Erythroblast (primary cell): ENCODE results near the gene ECI1.
A peak's percentile ranks its signal among the peaks of the same experiment; 100 is the strongest.
"Not testable (repeated sequence)": the region's sequence is repeated elsewhere in the genome, so short reads cannot be mapped to it uniquely, and the experiment has no call there.

Source experiments
- DNase-seq, 2 experiments: peaks; one replicate each; lab custom pipeline; 2025; lab: John Stamatoyannopoulos, UW
- GATA1 ChIP-seq: IDR thresholded peaks from 2 replicates; pipeline ENCODE4 v1.6.1; 2011; ENCODE audit warnings: low read depth, mild to moderate bottlenecking, control low read depth, low read length, moderate library complexity
- POLR2A ChIP-seq: IDR thresholded peaks from 2 replicates; pipeline ENCODE4 v1.6.1; 2011; ENCODE audit warnings: mild to moderate bottlenecking, low read length

ECI1 gene

DNA sequence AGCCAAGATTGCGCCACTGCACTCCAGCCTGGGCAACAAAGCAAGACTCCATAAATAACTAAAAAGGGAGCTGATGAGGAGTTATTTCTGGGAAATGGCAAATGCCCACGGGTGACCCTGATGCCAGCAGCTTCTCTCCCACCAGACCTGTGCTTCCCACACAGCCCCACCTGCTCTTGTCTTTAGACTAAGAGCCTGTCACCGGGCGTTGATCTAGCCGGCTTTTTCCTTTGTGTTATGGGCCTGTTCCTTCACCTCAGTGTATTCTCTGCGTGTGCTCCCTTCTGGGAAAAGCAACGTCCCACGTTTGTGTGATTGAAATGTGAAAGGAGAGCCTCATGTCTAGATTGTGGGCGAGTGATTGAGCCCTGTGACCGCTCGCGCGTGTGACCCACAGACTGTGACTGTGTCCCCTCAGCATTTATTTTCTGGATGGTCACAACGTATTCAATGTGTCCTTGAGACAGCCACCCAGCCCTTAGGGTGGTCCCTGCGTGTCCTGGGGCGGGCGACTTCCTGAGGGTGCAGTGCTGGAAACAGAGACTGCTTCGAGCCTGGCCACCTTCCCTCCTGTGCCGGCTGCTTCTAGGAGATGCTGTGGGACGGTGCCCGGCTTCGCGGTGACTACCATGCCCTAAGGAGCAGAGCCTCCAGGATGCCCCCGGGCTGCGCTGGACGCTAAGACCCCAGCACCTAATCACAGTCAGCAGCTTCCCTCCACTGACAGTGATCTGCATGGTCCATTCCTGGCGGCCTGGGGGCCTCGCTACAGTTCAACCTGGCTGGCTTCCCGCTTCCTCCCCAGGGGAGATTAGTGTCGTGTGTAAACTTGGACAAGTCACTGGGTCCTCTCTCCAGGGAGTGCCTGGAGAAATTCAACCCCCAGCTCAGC, 24.3 kb upstream of the ECI1 start:
- DNase-seq = no peak
- no peak for TF ChIP-seq GATA1
- no peak for TF ChIP-seq POLR2A

DNA sequence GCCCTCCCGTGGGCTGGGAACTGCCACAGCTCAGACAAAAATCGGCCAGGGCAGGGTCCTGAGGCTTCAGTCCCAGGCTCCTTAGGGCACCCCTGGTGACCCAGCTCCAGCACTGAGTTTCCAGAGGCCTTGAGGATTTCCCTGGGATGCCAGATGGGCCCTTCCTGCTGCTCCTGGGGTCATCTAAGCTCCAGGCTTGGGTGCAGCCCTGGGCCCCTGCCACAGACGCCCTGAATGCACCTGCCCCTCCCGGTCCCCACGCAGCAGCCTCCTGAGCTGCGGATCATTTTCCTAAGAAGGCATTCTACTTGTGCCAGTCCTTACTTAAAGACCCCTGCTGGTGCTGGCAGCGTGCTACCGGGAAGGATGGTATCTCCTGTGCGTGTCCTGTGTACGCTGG, 22.5 kb upstream of the ECI1 start:
- DNase-seq = no peak
- TF ChIP-seq POLR2A = no peak
- no peak for TF ChIP-seq GATA1

DNA sequence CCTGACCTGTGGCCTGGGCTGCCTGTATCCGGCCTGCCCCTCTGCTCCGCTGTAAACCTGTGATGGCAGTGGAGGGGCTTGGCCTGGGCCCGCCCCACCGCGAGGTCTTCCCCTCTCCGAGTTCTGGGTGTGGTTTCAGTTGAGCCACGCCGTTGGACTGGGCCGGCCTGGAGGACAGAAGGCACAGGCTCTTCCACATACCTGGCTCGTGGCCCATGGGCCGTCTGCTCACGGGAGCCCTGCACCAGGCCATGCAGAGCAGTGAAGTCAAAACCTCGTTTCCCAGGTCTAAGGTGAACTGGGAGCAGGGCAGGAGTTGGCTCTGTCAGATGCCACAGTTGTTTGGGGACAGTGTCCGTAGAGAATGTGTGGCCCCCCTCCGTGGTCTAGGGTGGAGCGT, 22.1 kb upstream of the ECI1 start:
- DNase-seq = no peak
- TF ChIP-seq GATA1 = no peak
- no peak for TF ChIP-seq POLR2A

DNA sequence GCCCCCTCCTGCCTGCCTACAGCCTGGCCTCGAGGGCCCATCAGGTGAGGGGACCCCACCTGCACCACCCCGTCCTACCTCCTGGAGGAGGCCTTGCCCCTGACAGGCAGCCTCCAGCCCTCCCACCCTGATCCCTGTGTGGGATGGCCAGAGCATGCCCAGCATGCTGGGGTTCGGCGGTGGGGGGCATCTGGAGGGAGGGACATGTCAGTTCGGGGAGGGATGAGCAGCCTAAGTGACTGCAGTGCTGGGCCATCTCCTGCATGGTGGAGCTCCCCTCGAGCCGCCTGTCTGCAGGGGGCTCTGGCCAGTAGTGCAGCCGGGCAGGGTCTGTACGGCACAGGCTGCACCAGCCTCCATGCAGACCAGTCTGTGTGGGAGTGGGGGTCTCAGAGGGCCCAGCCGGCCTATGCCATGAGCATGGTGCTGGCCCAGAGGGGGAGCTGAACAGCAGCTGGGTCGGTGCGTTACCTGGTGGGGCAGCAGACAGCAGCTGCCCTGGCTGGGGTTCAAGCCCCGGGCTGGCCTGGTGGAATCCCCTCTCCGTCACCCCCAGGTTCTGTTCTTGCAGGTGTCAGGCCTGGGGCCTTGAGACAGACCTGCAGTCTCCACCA, 20.6 kb upstream of the ECI1 start:
- TF ChIP-seq GATA1 (no peak), POLR2A (no peak)
- no peak for DNase-seq

DNA sequence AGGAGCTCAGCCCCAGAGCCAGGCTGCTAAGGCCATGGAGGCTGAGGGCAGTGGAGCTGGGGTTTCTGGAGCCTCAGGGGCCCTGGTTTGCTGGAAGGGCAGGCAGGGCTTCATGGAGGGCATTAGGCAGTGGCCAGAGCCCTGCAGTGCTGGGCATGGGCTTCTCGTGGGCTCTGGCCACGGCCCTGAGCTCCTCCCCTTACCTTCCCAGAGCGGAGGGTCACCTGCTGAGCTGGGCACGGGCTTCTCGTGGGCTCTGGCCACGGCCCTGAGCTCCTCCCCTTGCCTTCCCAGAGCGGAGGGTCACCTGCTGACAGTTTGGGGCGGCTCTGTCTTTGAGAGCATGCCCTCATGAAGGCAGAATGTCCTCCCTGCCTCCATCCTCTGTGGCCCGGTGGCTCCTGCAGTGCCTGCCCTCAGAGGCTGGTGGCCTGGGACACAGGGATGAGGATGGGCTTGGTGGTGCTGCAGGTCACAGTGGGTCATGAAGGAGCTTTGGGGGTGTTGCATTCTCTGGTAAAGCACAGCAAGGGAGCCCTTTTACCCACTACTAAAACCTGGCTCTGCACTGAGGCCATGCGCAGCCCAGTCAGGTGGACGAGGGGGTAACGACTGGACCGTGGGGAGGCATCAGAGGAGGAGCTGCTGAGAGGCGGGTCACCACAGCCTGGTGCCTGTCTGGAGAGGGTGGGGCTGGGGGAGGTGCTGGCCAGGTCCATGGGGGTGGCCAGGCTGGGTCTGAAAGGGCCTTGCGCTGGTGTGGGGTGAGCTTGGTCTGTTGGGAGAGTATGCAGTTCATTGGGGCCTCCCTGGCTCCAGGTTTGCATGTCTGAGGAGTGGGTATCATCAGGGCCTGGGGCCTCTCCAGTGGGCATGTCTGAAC, 19.4 kb upstream of the ECI1 start:
- TF ChIP-seq POLR2A = no peak
- DNase-seq = no peak

DNA sequence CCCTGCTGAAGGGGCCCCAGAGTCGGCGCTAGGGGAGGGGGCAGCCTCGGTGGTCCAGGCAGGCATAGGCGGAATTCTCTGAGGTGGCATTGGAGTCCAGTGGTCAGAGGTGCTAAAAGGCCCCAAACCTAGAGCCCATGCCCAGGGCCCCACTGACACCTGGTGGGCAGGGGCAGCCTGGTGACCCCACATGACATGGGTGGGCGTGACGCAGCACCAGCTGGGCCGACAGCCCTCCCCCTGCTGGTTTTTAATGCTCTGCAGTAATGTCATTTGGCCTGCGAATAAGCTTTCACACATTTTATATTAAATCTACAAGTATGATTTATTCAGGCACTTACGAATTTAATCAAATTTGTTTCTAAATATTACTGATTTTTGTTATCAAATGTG, 18.7 kb upstream of the ECI1 start:
- no peak for DNase-seq
- TF ChIP-seq GATA1 (no peak), POLR2A (no peak)

DNA sequence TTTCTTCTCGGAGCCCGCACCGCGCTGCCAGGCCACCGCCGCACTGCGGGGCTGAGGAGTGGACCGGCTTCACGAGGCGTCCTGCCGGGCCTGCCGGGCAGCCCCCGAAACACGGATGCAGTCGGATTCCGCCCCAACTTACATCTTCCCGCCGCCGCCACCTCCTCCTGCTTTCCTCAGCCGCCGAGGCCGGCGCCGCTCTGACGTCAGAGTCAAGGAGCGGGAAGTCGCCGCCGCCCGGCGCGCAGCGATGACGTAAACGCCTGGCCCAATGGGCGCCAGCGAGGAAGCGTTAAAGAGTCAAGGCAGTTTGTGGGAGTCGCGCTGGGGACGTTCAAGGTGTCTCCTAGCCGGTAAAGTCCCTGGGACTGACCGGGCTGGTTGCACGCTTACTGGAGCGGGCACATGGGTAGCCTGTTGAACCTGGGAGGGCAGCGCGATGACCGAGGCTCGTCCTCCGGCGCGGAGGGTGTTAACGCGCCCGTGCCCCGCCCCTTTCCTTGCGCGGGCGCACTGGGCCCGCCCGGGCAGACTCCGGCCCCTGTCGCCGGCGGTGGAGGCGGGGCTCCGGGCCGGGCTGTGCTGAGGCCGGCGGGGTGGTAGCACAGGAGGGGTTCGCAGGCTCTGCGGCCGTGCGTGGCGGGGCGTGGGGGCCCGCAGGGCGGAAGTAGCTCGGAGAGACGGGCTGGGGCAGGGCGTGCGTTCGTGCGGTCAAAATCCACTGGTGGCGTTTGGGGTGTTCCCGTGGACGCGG, 16.7 kb upstream of the ECI1 start, which contains the start of gene RNPS1:
Gene RNPS1 (minus strand): TSS at position 214 of the 754 bp plus-strand sequence. CDS start 3,483 bp downstream, outside the sequence.
- no peak for TF ChIP-seq GATA1
- TF ChIP-seq POLR2A = peak; percentile 98
- peak; percentile 97 to 99 for DNase-seq

DNA sequence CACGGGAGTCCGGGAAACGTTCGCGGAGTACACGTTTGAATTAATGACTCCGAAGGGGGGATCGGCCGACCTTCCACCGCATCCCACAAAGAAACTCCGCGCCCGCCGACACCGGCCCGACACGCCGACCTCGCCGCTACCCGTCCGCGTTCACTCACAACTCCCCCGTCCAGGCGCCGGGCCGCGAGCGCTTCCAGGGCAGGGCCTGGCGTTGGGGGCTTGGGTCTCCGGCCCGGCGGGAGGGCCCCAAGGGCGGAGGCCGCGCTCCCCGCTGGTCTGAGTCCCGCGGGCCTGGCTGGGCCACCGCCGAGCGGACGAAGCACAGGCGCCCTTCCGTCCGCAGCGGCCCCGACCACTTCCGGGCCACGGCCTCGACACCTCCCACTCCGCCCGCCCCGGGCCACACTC, 16.1 kb upstream of the ECI1 start:
- not testable (repeated sequence) for DNase-seq

DNA sequence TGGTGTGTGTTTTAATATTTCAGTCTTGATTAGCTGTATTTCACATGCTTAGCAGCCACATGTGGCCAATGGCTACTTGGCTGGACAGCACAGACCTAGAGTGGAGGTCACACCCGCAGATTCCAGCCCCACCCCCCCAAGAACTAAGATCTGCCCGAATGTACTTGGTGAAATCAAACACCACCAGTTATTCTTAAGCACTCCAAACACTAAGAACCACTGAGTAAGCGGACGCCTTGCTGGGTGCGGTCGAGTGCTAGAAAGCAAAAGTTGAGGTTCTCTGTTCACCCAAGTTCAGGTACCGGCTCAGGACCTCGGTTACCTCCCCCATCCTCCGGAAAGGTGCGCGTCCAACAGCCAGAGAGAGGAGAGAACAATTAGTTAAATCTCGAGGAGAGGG, 15.5 kb upstream of the ECI1 start:
- peak; percentile 45 to 50 for DNase-seq

DNA sequence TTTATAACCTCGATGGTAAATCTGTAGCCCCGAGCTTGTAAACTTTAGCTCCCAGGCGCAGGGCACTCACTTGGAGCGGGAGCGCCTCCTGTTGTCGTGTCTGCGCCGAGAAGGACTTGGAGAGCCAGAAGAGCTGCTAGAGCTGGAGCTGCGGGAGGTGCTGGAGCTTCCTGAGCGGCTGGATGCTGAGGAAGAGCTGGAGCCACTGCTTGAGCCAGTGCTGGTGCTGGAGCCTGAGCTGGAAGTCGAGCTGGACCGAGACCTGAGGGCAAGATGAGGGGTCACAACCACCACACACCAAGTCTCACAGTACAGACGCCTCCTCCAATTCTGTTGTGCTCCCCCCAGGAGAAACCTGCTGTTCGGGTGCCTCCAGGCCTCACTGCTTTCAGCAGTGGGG, 11.6 kb upstream of the ECI1 start:
- not testable (repeated sequence) for DNase-seq

DNA sequence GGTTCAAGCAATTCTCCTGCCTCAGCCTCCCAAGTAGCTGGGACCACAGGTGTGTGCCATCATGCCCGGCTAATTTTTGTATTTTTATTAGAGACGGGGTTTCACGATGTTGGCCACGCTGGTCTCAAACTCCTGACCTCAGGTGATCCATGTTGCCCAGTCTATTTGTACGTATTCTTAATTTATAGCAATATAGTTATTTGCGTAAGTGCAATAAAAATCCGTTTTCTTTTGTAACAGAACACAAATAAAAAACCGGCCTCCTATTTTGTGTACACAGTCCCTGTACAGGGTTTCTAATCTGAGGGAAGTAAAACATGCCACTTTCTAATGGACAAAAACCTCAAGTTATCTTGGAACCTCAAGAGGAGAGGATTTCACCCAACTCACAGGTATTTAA, 8.9 kb upstream of the ECI1 start:
- no peak for DNase-seq
- TF ChIP-seq POLR2A = no peak
- TF ChIP-seq GATA1 = no peak

DNA sequence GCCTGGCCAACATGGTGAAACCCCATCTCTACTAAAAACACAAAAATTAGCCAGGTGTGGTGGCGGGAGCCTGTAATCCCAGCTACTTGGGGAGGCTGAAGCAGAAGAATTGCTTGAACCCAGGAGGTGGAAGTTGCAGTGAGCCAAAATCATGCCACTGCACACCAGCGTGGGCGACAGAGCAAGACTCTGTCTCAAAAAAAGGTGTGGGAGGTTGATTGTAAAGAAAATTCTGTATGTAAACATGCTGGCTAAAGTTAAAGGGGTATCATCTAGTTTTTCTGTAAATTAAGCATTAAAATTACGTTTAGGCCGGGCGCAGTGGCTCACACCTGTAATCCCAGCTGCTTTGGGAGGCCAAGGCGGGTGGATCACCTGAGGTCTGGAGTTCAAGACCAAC, 7.1 kb upstream of the ECI1 start:
- DNase-seq = not testable (repeated sequence)

DNA sequence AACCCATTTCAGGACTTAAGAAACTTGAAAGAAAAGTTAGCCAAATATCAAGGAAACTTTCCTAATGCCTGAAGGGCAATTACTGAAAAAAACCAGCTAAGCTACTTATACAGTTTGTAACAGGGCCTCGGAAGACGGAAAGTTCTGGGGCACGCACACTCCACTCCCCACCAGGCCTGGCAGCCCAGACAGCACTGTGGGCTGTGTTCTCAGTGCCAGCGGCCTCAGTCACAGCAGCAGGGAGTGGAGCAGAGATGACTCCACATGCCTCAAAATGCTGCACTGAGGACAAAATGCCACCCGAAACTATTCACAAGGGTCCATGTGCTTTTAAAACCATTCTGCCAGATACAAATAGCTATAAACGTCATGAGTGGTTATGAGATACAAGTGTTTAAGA, 6.3 kb upstream of the ECI1 start:
- DNase-seq = no peak
- TF ChIP-seq POLR2A (no peak), GATA1 (no peak)

DNA sequence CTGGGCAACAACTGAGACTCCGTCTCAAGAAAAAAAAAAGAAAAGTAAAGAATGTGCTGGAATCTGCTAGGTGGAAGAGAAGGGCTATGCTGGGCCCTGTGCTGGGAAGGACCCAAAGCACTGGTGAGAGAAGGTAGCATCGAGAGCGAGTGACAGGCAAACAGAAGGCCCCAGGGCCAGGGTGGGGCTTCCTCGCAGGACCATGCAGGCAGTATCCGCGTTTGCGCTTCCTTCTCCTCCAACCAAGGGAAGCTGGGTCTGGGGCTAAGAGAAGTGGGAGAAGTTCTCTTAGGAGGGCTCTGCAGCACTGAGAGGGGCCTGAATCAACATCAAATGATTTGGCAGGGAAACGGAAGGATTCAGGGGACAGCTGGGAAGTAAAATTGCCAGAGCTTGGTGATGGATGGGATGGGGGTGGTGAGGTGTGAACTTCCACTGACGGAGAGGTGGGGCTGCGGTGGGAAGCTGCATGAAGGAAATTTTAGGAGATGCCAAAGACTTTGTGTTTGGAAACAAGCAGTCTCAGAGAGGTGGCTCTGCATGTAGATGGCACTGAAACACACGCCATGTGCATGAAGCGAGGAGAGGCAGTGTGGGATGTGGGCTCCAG, 5.2 kb upstream of the ECI1 start:
- no peak for TF ChIP-seq GATA1
- no peak for TF ChIP-seq POLR2A
- no peak for DNase-seq

DNA sequence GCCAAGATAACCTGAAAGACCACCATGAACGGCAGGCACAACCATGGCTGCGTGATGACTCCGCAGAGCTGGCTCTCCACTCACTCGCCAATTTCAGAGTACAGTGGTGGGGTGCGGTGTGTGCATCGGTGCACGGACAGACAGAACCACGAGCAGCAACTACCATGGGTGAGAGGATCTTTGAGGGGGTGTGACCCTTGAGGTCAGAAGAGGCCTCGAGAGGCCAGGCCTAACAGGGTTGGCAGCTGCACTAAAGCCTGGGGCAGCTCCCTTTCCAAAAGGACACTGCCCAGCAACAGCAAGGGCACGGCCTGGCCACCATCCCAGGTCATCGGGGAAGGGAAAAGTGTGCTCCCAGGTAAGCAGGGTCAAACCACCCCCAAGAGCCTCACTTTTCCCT, 1.9 kb upstream of the ECI1 start:
- no peak for TF ChIP-seq POLR2A
- TF ChIP-seq GATA1 = no peak
- no peak for DNase-seq
